Measurements from ENCODE around the gene ABLIM1.

DNA sequence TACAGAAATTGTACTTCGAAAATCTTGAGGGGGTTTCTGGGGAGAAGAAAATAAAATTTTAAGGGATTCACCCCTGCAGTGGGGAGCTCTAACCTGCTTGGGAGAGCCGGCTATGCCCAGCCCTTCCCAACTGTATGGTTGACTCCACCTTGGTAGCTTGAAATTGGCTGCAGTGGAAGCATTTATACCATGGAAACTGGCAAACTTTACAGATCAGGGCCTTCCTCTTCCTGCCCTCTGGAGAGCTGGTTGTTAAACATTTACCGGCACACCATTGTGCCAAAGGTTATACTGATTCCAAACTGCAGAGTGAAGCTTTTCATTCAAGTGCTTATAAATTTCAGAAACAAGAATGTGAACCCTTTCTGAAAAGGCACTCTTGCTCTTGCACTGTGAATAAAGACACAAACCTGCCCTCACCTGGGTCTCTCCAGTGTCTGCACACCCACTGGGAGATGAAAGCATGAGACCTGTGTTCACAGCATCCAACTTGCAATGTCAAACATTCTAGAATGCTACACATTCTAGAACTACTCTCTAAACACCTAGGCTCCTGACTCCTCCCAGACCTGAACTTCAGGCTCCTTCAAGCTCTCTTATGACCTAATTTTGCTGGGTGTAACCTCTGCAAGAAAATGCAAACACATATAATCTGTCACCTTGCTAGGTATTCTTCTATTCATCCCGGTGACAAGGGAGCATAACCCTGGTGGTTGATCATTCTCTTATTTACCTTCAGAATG is 44.7 kb downstream of the ABLIM1 start:
- TF ChIP-seq POLR2A (IDR thresholded peaks at IDR 0.05; ENCODE audit: low read depth, low read length) (no peak), POLR2AphosphoS5 (IDR thresholded peaks at IDR 0.05; ENCODE audit: low read depth, low read length) (no peak), SPI1 (IDR thresholded peaks at IDR 0.05; ENCODE audit: low read depth, low read length) (no peak)

All from GM12891 (cell line).